ENCODE data around the gene TDRD9.

TDRD9 gene

GRCh38 chr14:104091061-104091926 lies 163.0 kb downstream of the TDRD9 start:
- no peak for DNase-seq

GRCh38 chr14:104091927-104092771 lies 163.9 kb downstream of the TDRD9 start:
- DNase-seq = no peak

DNA sequence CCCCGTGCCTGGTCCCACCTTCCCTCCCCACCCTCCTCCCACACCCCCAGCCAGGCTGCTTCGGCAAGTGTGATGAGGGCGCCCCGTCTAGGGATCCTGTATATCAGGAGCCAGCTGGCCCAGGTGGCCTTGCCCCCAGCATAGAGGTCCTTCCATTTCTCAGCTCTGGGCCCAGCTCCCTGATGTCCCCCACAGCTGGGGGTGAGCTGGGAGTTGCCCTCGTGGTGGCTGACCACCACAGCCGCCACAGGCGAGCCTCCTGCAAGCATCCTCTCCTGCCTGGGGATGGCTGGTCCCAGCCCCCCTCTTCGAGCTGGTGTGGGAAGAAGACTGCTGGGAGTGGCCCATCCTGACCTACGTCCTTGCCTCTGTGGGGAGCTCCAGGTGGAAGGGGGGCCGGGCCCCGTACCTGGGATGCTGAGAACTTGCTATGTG lies 164.7 kb downstream of the TDRD9 start:
- no peak for DNase-seq

GRCh38 chr14:104093366-104094055 lies 165.3 kb downstream of the TDRD9 start:
- no peak for DNase-seq

- DNase-seq = no peak
Observed at GRCh38 chr14:104094056-104094708, 165.9 kb downstream of the TDRD9 start.

- peak; percentile 63 for DNase-seq
Observed at GRCh38 chr14:104094709-104095425, 166.6 kb downstream of the TDRD9 start.

- no peak for DNase-seq
Observed at GRCh38 chr14:104095426-104096310, 167.4 kb downstream of the TDRD9 start.

GRCh38 chr14:104096318-104096717 lies 168.1 kb downstream of the TDRD9 start:
- no peak for DNase-seq

GRCh38 chr14:104096751-104097700 lies 168.8 kb downstream of the TDRD9 start:
- DNase-seq = no peak

DNA sequence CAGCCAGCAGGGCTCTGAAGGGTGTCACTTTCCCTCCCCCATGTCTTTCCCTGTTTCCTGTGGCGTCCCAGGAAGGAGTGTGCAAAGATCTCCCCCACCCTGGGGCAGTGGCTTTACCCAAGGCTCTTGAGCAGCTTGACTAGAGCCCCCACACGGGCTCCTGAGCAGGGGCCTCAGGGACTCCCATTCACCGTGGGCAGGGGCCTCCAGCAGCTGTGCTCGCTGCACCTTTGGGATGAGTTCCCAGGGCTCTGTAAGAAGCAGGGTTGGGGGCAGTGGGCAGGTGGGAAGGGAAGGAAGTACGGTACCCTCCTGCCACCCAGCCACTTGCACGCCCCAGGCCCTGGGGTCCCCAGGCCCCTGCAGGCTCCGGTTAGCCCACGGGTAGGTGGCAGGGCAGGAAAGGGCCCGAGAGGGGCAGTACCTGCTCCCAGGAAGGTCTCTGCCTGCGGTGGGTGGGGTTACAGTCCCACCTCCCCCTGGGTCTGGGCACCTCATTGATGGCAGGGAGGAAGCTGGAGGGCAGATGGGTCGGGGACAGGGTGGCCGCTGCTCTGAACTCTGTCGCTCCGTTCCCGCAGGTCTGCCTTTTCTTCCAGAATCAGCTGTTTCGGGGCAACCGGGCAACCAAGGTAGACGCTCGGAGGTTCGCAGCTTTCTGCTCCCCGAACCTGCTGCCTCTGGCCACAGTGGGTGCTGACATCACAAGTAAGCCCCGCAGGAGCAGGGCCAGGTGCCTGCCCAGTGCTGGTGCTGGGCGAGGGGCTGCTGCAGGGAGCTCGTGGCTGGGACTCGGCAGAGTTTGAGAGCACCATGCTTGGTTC lies 170.2 kb downstream of the TDRD9 start:
- DNase-seq = no peak

GRCh38 chr14:104099096-104100041 lies 171.1 kb downstream of the TDRD9 start:
- DNase-seq = no peak

GRCh38 chr14:104100171-104101085 lies 172.2 kb downstream of the TDRD9 start:
- no peak for DNase-seq

DNA sequence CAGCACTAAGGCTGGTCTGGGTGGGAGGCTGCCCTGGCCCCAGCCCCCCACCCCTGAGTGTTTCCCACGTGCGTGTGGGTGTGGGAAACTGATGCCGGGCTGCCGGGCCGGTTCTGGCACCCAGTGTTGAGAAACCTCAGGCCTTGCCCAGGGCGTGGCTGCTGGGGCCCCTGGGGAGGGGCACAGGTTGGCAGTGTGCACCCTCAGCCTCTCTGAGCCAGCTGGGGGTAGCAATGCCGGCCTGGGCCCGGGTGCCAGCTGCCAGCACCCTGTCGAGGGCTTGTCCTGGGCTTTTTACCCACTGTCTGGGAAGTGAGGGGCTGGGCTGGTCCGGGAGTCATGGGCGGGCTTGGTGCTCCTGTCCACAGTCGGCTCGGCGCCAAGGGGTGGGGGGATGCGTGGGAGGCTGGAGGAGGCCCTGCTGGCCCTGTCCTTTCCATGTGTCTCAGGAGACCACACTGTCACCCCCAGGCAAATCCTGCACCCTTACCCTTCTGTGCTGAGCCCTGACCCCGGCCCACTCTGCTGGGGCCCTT lies 172.9 kb downstream of the TDRD9 start:
- no peak for DNase-seq

- DNase-seq = no peak
Observed at GRCh38 chr14:104101651-104102281, 173.5 kb downstream of the TDRD9 start.
